ENCODE results near the gene ANKDD1B.
A peak's percentile ranks its signal among the peaks of the same experiment; 100 is the strongest.

The ANKDD1B gene

GRCh38 chr5:75710637-75711036 lies 99.4 kb downstream of the ANKDD1B start:
- no peak for FAIRE-seq

- FAIRE-seq, result no peak
Measured at GRCh38 chr5:75711151-75711550, 99.9 kb downstream of the ANKDD1B start.

GRCh38 chr5:75712091-75712490 lies 100.8 kb downstream of the ANKDD1B start:
- no peak for FAIRE-seq

GRCh38 chr5:75716715-75717081 lies 105.4 kb downstream of the ANKDD1B start:
- FAIRE-seq, result no peak

GRCh38 chr5:75717082-75717922 lies 106.0 kb downstream of the ANKDD1B start, which contains the start of gene POC5:
Gene POC5 (minus strand): TSS chr5:75717437. CDS start chr5:75712937, 4,500 bp downstream.
- FAIRE-seq, result peak; percentile 93

GRCh38 chr5:75720882-75721281 lies 109.6 kb downstream of the ANKDD1B start:
- FAIRE-seq, result no peak
